Measurements from ENCODE around the gene EIF2S1.

DNA sequence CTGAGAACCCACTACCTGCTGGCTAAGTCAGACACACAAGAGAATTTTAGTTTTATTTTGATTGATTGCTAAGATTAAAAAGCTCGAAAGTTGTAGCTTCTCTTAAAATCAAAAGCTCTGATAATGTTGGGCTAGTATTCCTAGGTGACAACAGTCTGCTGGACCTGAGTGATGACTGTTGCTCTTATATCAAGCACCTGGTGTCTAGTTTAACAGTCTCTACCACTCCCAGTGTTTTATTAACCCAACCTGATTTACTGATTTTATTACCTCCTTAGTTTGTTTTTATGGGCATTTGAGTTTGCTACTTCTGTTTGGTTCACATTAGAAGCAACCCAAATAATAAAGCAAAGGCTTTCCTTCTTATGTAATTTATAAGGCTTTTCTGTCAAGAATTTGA, 42.3 kb upstream of the EIF2S1 start:
- TF ChIP-seq POLR2A (IDR thresholded peaks at IDR 0.05), result no peak
- TF ChIP-seq, protein P1, sequence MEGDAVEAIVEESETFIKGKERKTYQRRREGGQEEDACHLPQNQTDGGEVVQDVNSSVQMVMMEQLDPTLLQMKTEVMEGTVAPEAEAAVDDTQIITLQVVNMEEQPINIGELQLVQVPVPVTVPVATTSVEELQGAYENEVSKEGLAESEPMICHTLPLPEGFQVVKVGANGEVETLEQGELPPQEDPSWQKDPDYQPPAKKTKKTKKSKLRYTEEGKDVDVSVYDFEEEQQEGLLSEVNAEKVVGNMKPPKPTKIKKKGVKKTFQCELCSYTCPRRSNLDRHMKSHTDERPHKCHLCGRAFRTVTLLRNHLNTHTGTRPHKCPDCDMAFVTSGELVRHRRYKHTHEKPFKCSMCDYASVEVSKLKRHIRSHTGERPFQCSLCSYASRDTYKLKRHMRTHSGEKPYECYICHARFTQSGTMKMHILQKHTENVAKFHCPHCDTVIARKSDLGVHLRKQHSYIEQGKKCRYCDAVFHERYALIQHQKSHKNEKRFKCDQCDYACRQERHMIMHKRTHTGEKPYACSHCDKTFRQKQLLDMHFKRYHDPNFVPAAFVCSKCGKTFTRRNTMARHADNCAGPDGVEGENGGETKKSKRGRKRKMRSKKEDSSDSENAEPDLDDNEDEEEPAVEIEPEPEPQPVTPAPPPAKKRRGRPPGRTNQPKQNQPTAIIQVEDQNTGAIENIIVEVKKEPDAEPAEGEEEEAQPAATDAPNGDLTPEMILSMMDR (IDR thresholded peaks at IDR 0.05), result no peak

Measured in esophagus squamous epithelium (tissue), 4 donors.